GM18861 (cell line): Measurements from ENCODE around the gene GDPGP1.

ENCODE experiments used
- ATAC-seq: cut with Tn5 transposase; IDR thresholded peaks from one replicate; pipeline ENCODE4 v1.9.1; 2021; ENCODE audit not compliant: unreplicated experiment

Gene GDPGP1

GRCh38 chr15:90294601-90295269, 60.7 kb downstream of the GDPGP1 start:
- no peak for ATAC-seq

- ATAC-seq: no peak
Observed at GRCh38 chr15:90295270-90295648, 61.2 kb downstream of the GDPGP1 start.
